A549 (cell line): ENCODE measurements around the gene IDNK. TPM values are rescaled to one million over a fixed set of nuclear protein-coding genes. Genes with fewer than 3 reads are reported as not detected.

Experiments used
- ATAC-seq, 2 experiments: fragments of 200-7000 bp in 1 of 2; fragments of >200 bp in 1 of 2; cut with Nextera tagmentation in 1 of 2; cut with Tn5 transposase in 1 of 2; 3 replicates each; pipeline versions ENCODE4 v1.8.0 to v1.9.1; 2018 to 2020; ENCODE audit warnings: mild to moderate bottlenecking in 1 of 2, moderate library complexity in 1 of 2
- CTCF ChIA-PET: fragments of 300-600 bp; sonication (Branson Sonifier 250); formaldehyde crosslinking; extraction: SDS; loops from one replicate; lab custom pipeline; 2021; ENCODE audit warnings: antibody characterized with exemption, inconsistent platforms; lab: Yijun Ruan, JAX
- POLR2A ChIA-PET: fragments of 350-600 bp; formaldehyde crosslinking; extraction: SDS; loops from one replicate; lab custom pipeline; 2021; ENCODE audit warnings: antibody characterized with exemption, inconsistent platforms; lab: Yijun Ruan, JAX
- DNase-seq, 2 experiments: peaks; one replicate each; pipeline versions ENCODE4 v3.0.0 to v3.0.0-alpha.2; 2011 to 2016; ENCODE audit warnings: low read depth in 1 of 2, low spot score in 1 of 2
- FAIRE-seq: peaks from 2 replicates; lab custom pipeline; 2011; peaks lifted over from hg19 to GRCh38; lab: Jason Lieb, UNC
- H3K27ac ChIP-seq, 2 experiments: fragments of >200 bp; sonication (Bioruptor Twin); formaldehyde crosslinking; 3 replicates each; pipeline ENCODE4 v1.5.1; 2016 to 2017
- H3K4me1 ChIP-seq: fragments of >200 bp; sonication (Bioruptor Twin); formaldehyde crosslinking; 3 replicates; pipeline ENCODE4 v1.6.1; 2016
- H3K4me2 ChIP-seq: fragments of >200 bp; sonication (Bioruptor Twin); formaldehyde crosslinking; 3 replicates; pipeline ENCODE4 v1.6.1; 2016
- H3K4me3 ChIP-seq: fragments of >200 bp; sonication (Bioruptor Twin); formaldehyde crosslinking; 3 replicates; pipeline ENCODE4 v1.5.1; 2016
- H3K9me3 ChIP-seq: fragments of >200 bp; sonication (Bioruptor Twin); formaldehyde crosslinking; 3 replicates; pipeline ENCODE4 v1.6.1; 2016
- ATOH8 ChIP-seq: fragments of 250-450 bp; sonication (Bioruptor Pico); IDR thresholded peaks from 2 replicates; pipeline ENCODE4 v1.5.0; 2020; ENCODE audit warnings: low read depth, mild to moderate bottlenecking, moderate library complexity
- BHLHE40 ChIP-seq: IDR thresholded peaks from 2 replicates; pipeline ENCODE4 v1.6.1; 2012; ENCODE audit warnings: low read depth, low read length, inconsistent platforms
- CHD4 ChIP-seq: fragments of 200-600 bp; sonication (generic); IDR thresholded peaks from 2 replicates; pipeline ENCODE4 v1.6.1; 2016; ENCODE audit warnings: antibody characterized with exemption, mild to moderate bottlenecking, borderline replicate concordance
- FOSL2 ChIP-seq, 2 experiments: fragments of 450-650 bp in 1 of 2; fragments of >200 bp in 1 of 2; sonication (Bioruptor Twin) in 1 of 2; formaldehyde crosslinking; IDR thresholded peaks; 2 replicates each; pipeline versions ENCODE4 v1.5.0 to v1.6.1; 2016 to 2020; ENCODE audit warnings: mild to moderate bottlenecking in 1 of 2, moderate library complexity in 1 of 2
- GATA3 ChIP-seq: IDR thresholded peaks from 2 replicates; pipeline ENCODE4 v1.6.1; 2012; ENCODE audit warnings: borderline replicate concordance
- HOXA7 ChIP-seq: fragments of 250-450 bp; sonication (Bioruptor Pico); IDR thresholded peaks from 2 replicates; pipeline ENCODE4 v1.5.0; 2020; ENCODE audit warnings: mild to moderate bottlenecking, moderate library complexity
- HOXB13 ChIP-seq: fragments of 250-450 bp; sonication (Bioruptor Pico); IDR thresholded peaks from 2 replicates; pipeline ENCODE4 v1.5.0; 2020; ENCODE audit warnings: low read depth, mild to moderate bottlenecking, moderate library complexity
- HOXB5 ChIP-seq: fragments of 250-450 bp; sonication (Bioruptor Pico); IDR thresholded peaks from 2 replicates; pipeline ENCODE4 v1.5.0; 2020; ENCODE audit warnings: mild to moderate bottlenecking, moderate library complexity
- KDM1A ChIP-seq: fragments of 200-600 bp; sonication (generic); IDR thresholded peaks from 2 replicates; pipeline ENCODE4 v1.6.1; 2016; ENCODE audit warnings: low read depth, mild to moderate bottlenecking
- KDM5A ChIP-seq: fragments of 200-600 bp; sonication (generic); IDR thresholded peaks from 2 replicates; pipeline ENCODE4 v1.6.1; 2016; ENCODE audit warnings: antibody characterized with exemption, mild to moderate bottlenecking
- MYC ChIP-seq: IDR thresholded peaks from 2 replicates; pipeline ENCODE4 v1.6.1; 2012; ENCODE audit warnings: mild to moderate bottlenecking, inconsistent platforms, low read length, improper control_type of control experiment, borderline replicate concordance
- PBX3 ChIP-seq: IDR thresholded peaks from 2 replicates; pipeline ENCODE4 v1.6.1; 2012
- POLR2A ChIP-seq: IDR thresholded peaks from 2 replicates; pipeline ENCODE4 v1.6.1; 2012; ENCODE audit warnings: mild to moderate bottlenecking, low read length
- RAD21 ChIP-seq, 2 experiments: fragments of >200 bp in 1 of 2; sonication (Bioruptor Twin) in 1 of 2; formaldehyde crosslinking in 1 of 2; IDR thresholded peaks in 1 of 2; conservative IDR thresholded peaks in 1 of 2; 2 replicates in 1 of 2; 3 replicates in 1 of 2; pipeline ENCODE4 v1.6.1; 2012 to 2018; ENCODE audit warnings: inconsistent platforms in 1 of 2
- RCOR1 ChIP-seq: fragments of 150-350 bp; IDR thresholded peaks from 2 replicates; pipeline ENCODE4 v1.6.1; 2014; ENCODE audit warnings: antibody characterized with exemption, low read length, low read depth
- SREBF2 ChIP-seq: fragments of 450-650 bp; IDR thresholded peaks from 2 replicates; pipeline ENCODE4 v1.6.1; 2014; ENCODE audit warnings: mild to moderate bottlenecking, moderate library complexity
- TP53 ChIP-seq: fragments of 250-450 bp; sonication (Bioruptor Pico); IDR thresholded peaks from 2 replicates; pipeline ENCODE4 v1.5.0; 2021; ENCODE audit warnings: mild to moderate bottlenecking, moderate library complexity
- WGBS: methylation state at CpG from one replicate; pipeline ENCODE4 v1.1.6; 2017; ENCODE audit errors: missing lambda C conversion rate; 5-methylcytosine and 5-hydroxymethylcytosine counted together
- polyA plus RNA-seq, 4 experiments: library from polyadenylated mRNA; depleted of rRNA in 3 of 4; stranded (reverse); fragments of >200 nt; fragmentation: RNase III in 1 of 4; extraction: RNeasy Plus Mini Kit Qiagen cat#74134 plus additional on column Dnase treatment in 1 of 4; gene quantifications; 2 replicates in 3 of 4; 3 replicates in 1 of 4; pipeline ENCODE4 v1.2.3, GENCODE V29; 2011 to 2017
- TF ChIP-seq, protein P1 (sequence below): fragments of 450-650 bp; IDR thresholded peaks from 2 replicates; pipeline ENCODE4 v1.6.1; 2014; ENCODE audit warnings: antibody characterized with exemption
- TF ChIP-seq, protein P2 (sequence below): fragments of >200 bp; sonication (Bioruptor Twin); formaldehyde crosslinking; IDR thresholded peaks from 3 replicates; pipeline ENCODE4 v1.6.1; 2016
- TF ChIP-seq, protein P3 (sequence below): fragments of 250-450 bp; sonication (Bioruptor Pico); IDR thresholded peaks from 2 replicates; pipeline ENCODE4 v1.5.0; 2021; ENCODE audit warnings: mild to moderate bottlenecking, moderate library complexity, borderline replicate concordance
- TF ChIP-seq, protein P4 (sequence below): fragments of >200 bp; sonication (Bioruptor Twin); formaldehyde crosslinking; IDR thresholded peaks from 3 replicates; pipeline ENCODE4 v1.5.1; 2016

Gene IDNK
- polyA plus RNA-seq, 2 of the 4 experiments (the other 2 are of a cell fraction) = 10.9 to 16.2 TPM

DNA sequence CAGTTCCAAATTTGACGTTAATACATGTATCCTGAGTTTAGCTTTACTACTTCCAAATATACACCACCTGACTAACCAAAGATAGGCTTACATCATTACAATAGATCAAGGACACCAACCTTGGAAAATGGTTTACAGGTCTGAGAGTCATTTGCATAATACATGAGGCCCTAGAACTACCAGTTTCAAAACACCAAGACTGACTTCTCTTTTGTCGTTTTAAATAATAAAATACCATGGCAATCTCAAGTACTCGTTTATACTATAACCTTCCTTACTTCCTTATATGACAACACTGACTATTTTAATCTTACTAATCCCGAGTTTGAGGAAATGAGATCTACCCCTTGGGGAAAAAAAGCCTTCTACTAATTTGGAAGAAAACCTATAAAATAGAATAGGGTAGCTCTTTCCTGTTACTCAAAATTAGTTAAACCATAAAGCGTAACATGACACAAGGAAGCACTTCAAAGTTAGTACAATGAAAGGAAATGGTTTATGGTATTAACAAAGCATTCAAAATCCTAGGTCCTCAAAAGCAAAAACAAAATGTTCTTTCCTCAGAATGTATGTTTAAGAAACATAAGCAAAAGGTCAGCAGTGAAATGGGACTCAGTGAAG lies 42.7 kb downstream of the IDNK start:
- 89% methylated on average over 5 of the region's 5 CpGs for WGBS
- H3K4me1 ChIP-seq = no peaks in the 10 kb centered on the region
- no peak overlapping the region for H3K4me3 ChIP-seq
- H3K4me2 ChIP-seq = no peak overlapping the region
- H3K27ac ChIP-seq = no peak overlapping the region
- no peaks in the 10 kb centered on the region for H3K9me3 ChIP-seq
- FAIRE-seq (peak; percentile 43), ATAC-seq (no peak), DNase-seq (no peak)
- TF ChIP-seq FOSL2 (IDR thresholded peaks at IDR 0.05) (no peak), FOSL2 (CRISPR knock-in tag; IDR thresholded peaks at IDR 0.05) (no peak), HOXA7 (no peak), GATA3 (no peak), RAD21 (conservative IDR thresholded peaks at IDR 0.05 in 1 of 2, IDR thresholded peaks at IDR 0.05 in 1 of 2) (no peak), TP53 (CRISPR knock-in tag) (no peak), PBX3 (no peak), KDM5A (no peak), KDM1A (no peak), HOXB5 (no peak), POLR2A (no peak)
- TF ChIP-seq, protein P1, sequence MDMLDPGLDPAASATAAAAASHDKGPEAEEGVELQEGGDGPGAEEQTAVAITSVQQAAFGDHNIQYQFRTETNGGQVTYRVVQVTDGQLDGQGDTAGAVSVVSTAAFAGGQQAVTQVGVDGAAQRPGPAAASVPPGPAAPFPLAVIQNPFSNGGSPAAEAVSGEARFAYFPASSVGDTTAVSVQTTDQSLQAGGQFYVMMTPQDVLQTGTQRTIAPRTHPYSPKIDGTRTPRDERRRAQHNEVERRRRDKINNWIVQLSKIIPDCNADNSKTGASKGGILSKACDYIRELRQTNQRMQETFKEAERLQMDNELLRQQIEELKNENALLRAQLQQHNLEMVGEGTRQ = no peak
- CTCF ChIA-PET = interaction anchor here (0.9 to 1.7 kb wide), 5 partner anchors 14 to 247 kb away, joined by 3 read pairs; no protein-coding TSS in a partner anchor
- POLR2A ChIA-PET = interaction anchor here (1.7 kb wide), 1 partner anchor 43 kb away, joined by 5 read pairs; the partner anchor contains the start of gene UBQLN1

DNA sequence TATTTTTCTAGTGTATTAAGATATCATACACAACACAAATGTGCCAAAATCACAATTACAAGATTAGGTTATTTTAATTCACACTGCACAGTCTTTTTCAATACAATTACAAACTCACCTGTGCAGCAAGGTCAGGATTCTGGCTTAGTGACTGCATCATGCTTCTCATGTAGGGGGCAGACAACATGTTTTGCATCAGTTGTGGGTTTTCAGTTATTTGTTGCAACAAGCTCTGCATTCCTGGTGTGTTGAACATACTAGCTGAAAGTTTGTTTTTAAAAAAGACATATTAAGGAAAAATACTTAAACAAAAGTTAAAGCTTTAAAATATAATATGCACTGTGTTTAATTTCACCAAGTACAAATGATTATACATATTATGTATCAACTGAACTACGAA lies 46.1 kb downstream of the IDNK start:
- DNase-seq (no peak), ATAC-seq (no peak), FAIRE-seq (no peak)
- no peaks in the 10 kb centered on the region for H3K4me1 ChIP-seq
- POLR2A ChIA-PET = interaction anchor here (1.3 kb wide), 1 partner anchor 39 kb away, joined by 3 read pairs; no protein-coding TSS in a partner anchor
- H3K4me2 ChIP-seq = no peak overlapping the region
- TF ChIP-seq ATOH8 (CRISPR knock-in tag) (no peak), HOXB13 (no peak), POLR2A (no peak), MYC (no peak), RAD21 (conservative IDR thresholded peaks at IDR 0.05 in 1 of 2, IDR thresholded peaks at IDR 0.05 in 1 of 2) (no peak), FOSL2 (IDR thresholded peaks at IDR 0.05) (no peak), FOSL2 (CRISPR knock-in tag; IDR thresholded peaks at IDR 0.05) (no peak), BHLHE40 (no peak), RCOR1 (no peak), SREBF2 (no peak), KDM1A (no peak), CHD4 (no peak)
- TF ChIP-seq, protein P2, sequence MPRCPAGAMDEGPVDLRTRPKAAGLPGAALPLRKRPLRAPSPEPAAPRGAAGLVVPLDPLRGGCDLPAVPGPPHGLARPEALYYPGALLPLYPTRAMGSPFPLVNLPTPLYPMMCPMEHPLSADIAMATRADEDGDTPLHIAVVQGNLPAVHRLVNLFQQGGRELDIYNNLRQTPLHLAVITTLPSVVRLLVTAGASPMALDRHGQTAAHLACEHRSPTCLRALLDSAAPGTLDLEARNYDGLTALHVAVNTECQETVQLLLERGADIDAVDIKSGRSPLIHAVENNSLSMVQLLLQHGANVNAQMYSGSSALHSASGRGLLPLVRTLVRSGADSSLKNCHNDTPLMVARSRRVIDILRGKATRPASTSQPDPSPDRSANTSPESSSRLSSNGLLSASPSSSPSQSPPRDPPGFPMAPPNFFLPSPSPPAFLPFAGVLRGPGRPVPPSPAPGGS = no peak
- TF ChIP-seq, protein P3, sequence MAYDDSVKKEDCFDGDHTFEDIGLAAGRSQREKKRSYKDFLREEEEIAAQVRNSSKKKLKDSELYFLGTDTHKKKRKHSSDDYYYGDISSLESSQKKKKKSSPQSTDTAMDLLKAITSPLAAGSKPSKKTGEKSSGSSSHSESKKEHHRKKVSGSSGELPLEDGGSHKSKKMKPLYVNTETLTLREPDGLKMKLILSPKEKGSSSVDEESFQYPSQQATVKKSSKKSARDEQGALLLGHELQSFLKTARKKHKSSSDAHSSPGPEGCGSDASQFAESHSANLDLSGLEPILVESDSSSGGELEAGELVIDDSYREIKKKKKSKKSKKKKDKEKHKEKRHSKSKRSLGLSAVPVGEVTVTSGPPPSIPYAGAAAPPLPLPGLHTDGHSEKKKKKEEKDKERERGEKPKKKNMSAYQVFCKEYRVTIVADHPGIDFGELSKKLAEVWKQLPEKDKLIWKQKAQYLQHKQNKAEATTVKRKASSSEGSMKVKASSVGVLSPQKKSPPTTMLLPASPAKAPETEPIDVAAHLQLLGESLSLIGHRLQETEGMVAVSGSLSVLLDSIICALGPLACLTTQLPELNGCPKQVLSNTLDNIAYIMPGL = no peak
- TF ChIP-seq, protein P4, sequence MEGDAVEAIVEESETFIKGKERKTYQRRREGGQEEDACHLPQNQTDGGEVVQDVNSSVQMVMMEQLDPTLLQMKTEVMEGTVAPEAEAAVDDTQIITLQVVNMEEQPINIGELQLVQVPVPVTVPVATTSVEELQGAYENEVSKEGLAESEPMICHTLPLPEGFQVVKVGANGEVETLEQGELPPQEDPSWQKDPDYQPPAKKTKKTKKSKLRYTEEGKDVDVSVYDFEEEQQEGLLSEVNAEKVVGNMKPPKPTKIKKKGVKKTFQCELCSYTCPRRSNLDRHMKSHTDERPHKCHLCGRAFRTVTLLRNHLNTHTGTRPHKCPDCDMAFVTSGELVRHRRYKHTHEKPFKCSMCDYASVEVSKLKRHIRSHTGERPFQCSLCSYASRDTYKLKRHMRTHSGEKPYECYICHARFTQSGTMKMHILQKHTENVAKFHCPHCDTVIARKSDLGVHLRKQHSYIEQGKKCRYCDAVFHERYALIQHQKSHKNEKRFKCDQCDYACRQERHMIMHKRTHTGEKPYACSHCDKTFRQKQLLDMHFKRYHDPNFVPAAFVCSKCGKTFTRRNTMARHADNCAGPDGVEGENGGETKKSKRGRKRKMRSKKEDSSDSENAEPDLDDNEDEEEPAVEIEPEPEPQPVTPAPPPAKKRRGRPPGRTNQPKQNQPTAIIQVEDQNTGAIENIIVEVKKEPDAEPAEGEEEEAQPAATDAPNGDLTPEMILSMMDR = no peak
- 84% methylated on average over 1 of the region's 1 CpG for WGBS
- no peak overlapping the region for H3K27ac ChIP-seq
- H3K9me3 ChIP-seq = no peaks in the 10 kb centered on the region
- no peak overlapping the region for H3K4me3 ChIP-seq
- CTCF ChIA-PET = interaction anchor here (1.2 kb wide), 1 partner anchor 39 kb away, joined by 3 read pairs; the partner anchor contains the start of gene UBQLN1
